Adipocyte (in vitro differentiated cells): ENCODE results near the gene PYM1.
"Not testable (repeated sequence)": the region's sequence is repeated elsewhere in the genome, so short reads cannot be mapped to it uniquely, and the experiment has no call there.

Experiments used
- DNase-seq: peaks from one replicate; pipeline ENCODE4 v3.0.0-alpha.2; 2015; ENCODE audit warnings: low read depth
- H3K27me3 ChIP-seq: replicated peaks from 2 replicates; pipeline ENCODE4 v1.7.0; 2013; ENCODE audit warnings: mild to moderate bottlenecking, low read length, moderate library complexity; ENCODE audit not compliant: control insufficient read depth, insufficient read depth
- H3K36me3 ChIP-seq: 2 replicates; pipeline ENCODE4 v1.7.0; 2013; ENCODE audit warnings: low read length, mild to moderate bottlenecking, moderate library complexity; ENCODE audit not compliant: control insufficient read depth, insufficient read depth, severe bottlenecking
- H3K4me1 ChIP-seq: 2 replicates; pipeline ENCODE4 v1.7.0; 2013; ENCODE audit warnings: mild to moderate bottlenecking, low read length, moderate library complexity; ENCODE audit not compliant: control insufficient read depth, insufficient read depth
- H3K4me3 ChIP-seq: 2 replicates; pipeline ENCODE4 v1.7.0; 2013; ENCODE audit warnings: mild to moderate bottlenecking, low read length, moderate library complexity
- H3K9ac ChIP-seq: 2 replicates; pipeline ENCODE4 v1.7.0; 2013; ENCODE audit warnings: mild to moderate bottlenecking, low read length, moderate library complexity
- H3K9me3 ChIP-seq: 2 replicates; pipeline ENCODE4 v1.7.0; 2013; ENCODE audit warnings: mild to moderate bottlenecking, low read length, moderate library complexity; ENCODE audit not compliant: control insufficient read depth

PYM1 gene

DNA sequence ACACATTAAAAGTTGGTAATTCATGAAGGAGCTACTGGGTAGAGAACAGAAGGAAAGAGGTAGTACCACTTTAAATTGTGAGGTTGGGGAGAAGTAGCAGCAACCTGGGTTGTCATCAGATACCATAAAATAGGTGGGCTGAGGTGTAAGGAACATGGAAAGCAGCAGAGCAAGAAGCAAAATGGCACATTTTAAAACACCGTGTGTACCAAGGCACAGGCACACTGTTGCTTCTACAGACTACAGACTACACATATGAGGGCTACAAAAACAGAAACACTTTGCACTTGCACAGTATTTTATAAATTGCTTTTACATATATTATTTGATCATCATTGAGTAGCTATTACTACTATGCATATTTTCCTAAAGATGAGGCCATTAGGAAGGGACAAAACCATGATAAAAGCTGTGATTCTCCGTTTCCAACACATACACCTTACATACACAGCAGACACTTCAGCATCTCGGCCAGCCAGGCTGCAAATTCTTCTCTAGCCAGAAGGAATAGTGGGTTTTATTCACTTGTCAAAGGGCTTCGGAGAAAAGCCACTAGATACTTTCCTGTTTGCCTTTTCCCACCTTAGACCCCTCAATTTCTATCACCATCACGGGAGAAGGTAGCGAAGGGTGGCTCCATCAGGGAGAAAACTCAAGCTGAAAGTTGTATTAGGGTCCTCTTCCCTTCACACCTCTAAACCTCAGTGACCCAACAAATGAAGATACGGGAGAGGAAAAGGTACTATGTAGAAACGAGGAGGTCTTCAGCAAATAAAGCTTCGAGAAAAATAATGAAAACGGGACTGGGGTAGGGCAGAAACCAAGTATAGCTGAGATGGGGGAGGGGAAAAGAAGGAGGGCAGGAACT lies 1.6 kb downstream of the PYM1 start:
- no peaks in the 10 kb centered on the region for H3K9me3 ChIP-seq
- H3K4me1 ChIP-seq = peaks cover 44% of the 10 kb centered on the region
- peak overlapping the region; percentile 96 for H3K9ac ChIP-seq
- no peaks in the 10 kb centered on the region for H3K27me3 ChIP-seq
- DNase-seq = no peak
- H3K36me3 ChIP-seq = peaks cover 14% of the 10 kb centered on the region
- peak overlapping the region; percentile 88 for H3K4me3 ChIP-seq

DNA sequence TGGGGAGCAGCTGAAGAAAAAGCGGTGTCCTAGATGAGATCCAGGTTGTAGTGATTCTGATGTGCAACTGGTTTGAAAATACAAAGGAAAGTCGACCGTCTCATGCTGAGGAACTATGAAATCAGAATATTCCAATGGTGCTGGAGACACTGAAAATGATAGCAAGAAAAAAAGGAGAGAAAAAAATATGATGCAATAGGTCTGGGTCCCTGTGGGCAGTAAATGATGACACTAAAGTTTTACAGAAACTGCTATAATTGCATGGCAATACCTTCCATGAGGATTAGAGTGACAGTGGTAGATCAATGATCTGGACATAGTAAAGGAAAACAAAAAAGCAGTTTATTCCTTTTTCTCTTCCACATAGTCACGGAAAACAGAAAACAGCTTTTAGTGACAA lies 2.3 kb downstream of the PYM1 start:
- Histone ChIP-seq H3K36me3 (peaks cover 14% of the 10 kb centered on the region), H3K4me3 (peak overlapping the region; percentile 88), H3K9ac (peak overlapping the region; percentile 96), H3K27me3 (no peaks in the 10 kb centered on the region), H3K4me1 (peaks cover 40% of the 10 kb centered on the region), H3K9me3 (no peaks in the 10 kb centered on the region)
- DNase-seq = no peak

DNA sequence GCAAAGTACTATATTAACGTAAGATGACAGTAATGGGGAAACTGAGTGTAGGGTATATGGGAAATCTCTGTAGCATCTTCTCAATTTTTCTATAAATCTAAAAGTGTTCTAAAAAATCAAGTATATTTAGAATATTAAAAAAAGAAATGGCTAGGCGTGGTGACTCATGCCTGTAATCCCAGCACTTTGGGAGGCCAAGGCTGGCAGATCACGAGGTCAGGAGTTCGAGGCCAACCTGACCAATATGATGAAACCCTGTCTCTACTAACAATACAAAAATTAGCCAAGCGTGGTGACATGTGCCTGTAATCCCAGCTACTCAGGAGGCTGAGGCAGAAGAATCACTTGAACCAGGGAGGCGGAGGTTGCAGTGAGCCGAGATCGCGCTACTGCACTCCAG lies 4.0 kb downstream of the PYM1 start:
- DNase-seq, H3K4me3 ChIP-seq, H3K27me3 ChIP-seq, H3K9me3 ChIP-seq, H3K9ac ChIP-seq: not testable (repeated sequence)
- Histone ChIP-seq H3K36me3 (peaks cover 14% of the 10 kb centered on the region), H3K4me1 (peaks cover 26% of the 10 kb centered on the region)

DNA sequence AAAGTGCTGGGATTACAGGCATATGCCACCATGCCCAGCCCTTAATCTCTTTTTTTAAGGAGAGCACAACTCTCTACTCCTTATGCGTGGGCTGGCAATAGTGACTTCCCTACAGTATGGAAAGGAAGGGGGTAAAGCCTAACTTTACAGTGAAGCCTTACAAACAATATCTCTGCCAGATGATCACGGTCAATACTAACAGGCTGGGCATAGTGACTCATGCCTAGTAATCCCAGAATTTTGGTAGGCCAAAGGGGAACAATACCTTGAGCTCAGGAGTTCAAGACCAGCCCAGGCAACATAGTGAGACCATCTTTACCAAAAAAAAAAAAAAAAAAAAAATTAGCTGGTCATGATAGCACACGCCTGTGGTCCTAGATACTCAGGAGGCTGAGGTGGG lies 5.6 kb downstream of the PYM1 start:
- Histone ChIP-seq H3K27me3 (no peaks in the 10 kb centered on the region), H3K4me1 (peaks cover 23% of the 10 kb centered on the region), H3K9ac (no peak overlapping the region), H3K36me3 (peaks cover 14% of the 10 kb centered on the region), H3K4me3 (no peak overlapping the region), H3K9me3 (no peaks in the 10 kb centered on the region)
- DNase-seq = no peak

DNA sequence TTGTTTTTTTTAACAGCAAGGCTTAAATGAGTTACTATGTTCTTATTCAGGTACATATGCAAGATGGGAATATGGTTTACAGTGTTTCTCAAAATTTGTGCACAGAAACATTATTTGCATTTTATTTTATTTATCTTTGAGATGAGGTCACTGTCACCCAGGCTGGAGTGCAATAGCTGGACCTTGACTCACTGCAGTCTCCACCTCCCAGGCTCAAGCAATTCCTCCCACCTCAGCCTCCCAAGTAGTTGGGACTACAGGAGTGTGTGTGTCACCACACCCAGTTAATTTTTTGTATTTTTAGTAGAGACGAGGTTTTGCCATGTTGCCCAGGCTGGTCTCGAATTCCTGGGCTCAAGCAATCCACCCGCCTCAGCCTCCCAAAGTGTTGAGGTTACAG lies 8.7 kb downstream of the PYM1 start:
- H3K9ac ChIP-seq, H3K4me3 ChIP-seq, DNase-seq, H3K4me1 ChIP-seq, H3K9me3 ChIP-seq, H3K27me3 ChIP-seq: not testable (repeated sequence)
- peaks cover 24% of the 10 kb centered on the region for H3K36me3 ChIP-seq

DNA sequence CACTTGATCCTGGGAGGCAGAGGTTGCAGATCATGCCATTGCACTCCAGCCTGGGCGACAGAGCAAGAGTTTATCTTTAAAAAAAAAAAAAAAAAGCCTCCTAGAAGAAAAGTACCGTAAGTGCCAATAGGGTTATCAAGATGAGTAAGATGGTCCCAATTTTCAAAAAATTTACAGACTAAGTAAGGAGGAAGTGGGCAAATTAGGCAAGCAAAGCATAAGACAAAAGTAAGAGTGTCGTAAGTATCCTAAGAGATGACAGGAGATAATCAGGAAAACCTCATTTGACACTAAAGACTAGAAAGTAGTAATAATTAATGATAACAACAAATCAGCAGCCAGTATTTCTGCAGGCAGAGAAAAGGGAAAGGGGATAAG lies 12.2 kb downstream of the PYM1 start:
- H3K4me1 ChIP-seq = no peaks in the 10 kb centered on the region
- DNase-seq = no peak
- no peaks in the 10 kb centered on the region for H3K9me3 ChIP-seq
- H3K36me3 ChIP-seq = peaks cover 23% of the 10 kb centered on the region
- no peak overlapping the region for H3K9ac ChIP-seq
- H3K27me3 ChIP-seq = no peaks in the 10 kb centered on the region
- no peak overlapping the region for H3K4me3 ChIP-seq

DNA sequence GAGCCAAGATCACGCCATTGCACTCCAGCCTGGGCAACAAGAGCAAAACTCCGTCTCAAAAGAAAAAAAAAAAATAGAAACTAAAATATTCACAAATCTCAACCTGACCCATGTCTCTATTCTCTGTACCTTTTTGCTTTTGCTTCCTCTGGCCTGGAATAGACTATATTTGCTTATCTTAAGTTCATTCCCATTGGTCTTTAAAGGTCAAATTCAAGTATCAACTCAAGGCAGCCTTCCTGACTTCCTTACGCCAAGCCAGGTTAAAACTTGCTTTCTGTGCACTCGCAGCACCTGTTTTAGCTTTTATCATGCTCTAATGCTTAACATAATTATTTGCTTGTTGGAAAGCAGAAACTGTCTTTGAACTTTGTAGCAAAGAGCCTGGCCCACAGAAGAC lies 14.8 kb downstream of the PYM1 start:
- Histone ChIP-seq H3K4me1 (peaks cover 13% of the 10 kb centered on the region), H3K36me3 (peaks cover 23% of the 10 kb centered on the region), H3K9me3 (no peaks in the 10 kb centered on the region), H3K27me3 (no peaks in the 10 kb centered on the region), H3K4me3 (no peak overlapping the region), H3K9ac (no peak overlapping the region)
- no peak for DNase-seq

DNA sequence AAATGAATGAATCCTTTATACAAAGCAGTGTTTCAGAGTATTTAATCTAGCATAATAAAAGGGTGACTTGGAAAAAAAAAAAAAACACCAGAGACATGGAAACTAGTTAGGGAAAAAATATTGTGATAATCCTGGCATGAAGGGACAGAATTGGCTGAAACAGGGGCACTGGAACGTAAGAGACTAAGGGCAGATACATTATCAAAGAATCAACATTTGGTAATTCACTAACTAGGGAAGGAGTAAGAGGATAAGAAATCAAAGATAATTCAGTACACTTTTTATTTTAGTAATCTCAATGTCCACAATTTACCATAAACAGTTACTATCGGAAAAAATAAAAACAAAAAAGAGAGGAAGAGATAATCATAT lies 18.2 kb downstream of the PYM1 start:
- Histone ChIP-seq H3K9ac (no peak overlapping the region), H3K27me3 (no peaks in the 10 kb centered on the region), H3K4me3 (no peak overlapping the region), H3K4me1 (peaks cover 18% of the 10 kb centered on the region), H3K9me3 (no peaks in the 10 kb centered on the region), H3K36me3 (peaks cover 17% of the 10 kb centered on the region)
- DNase-seq = no peak

DNA sequence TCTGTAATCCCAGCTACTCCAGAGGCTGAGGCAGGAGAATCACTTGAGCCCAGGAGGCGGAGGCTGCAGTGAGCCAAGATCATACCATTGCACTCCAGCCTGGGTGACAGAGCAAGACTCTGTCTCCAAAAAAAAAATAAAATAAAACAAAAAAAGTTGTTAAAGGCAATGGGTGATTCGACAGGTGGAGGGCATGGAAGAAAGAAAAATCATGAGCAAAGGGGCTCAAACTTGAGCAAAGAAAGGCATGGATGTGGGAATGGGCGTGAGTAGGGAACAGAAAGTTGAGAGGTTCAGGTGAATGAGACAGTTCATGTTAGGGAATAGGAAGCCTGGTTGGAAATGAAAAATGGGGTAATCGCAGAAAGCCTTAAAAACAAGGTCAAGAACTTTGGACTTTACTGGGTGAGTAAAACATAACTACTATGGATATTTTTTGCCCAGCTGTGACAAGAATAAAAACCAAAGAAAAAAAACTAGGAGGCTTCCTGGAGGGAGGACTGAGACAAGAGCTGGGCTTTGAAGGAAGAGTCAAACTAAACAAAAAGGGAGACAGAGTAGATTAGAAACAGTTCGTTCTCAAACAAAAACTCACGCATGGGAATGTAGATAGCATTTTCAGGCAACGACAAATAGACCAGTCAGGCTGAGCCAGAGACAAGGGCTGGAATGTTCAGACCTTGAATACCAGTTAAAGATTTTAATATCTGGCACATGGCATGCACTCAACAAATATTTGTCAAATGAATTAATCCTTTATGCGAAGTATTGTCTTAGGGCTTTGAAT lies 18.8 kb downstream of the PYM1 start:
- Histone ChIP-seq H3K36me3 (peaks cover 12% of the 10 kb centered on the region), H3K9ac (no peak overlapping the region), H3K9me3 (no peaks in the 10 kb centered on the region), H3K4me1 (peaks cover 18% of the 10 kb centered on the region), H3K27me3 (no peaks in the 10 kb centered on the region), H3K4me3 (peak overlapping the region; percentile 13)
- DNase-seq = peak; percentile 38

DNA sequence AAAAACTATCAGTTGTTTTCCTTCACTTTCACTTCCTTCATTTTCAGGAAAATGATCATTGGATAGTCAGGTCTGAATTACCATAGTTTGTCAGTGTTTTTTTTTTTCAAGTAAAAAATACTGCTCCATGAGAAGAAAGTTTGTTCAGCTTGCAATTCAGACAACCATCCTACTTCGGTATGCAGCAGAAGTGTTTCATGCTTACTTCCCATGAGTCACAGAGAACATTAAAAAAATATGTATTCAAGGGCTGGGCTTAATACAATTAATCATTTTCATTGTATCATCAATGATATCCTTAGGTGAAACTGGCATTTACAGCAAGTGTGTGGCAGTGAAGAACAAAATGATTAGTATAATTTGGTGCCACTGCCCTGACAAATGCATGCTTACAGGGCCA lies 21.6 kb downstream of the PYM1 start:
- peak; percentile 38 for DNase-seq
- no peaks in the 10 kb centered on the region for H3K9me3 ChIP-seq
- no peaks in the 10 kb centered on the region for H3K27me3 ChIP-seq
- no peak overlapping the region for H3K9ac ChIP-seq
- no peak overlapping the region for H3K4me3 ChIP-seq
- peaks cover 25% of the 10 kb centered on the region for H3K36me3 ChIP-seq
- H3K4me1 ChIP-seq = peaks cover 18% of the 10 kb centered on the region

DNA sequence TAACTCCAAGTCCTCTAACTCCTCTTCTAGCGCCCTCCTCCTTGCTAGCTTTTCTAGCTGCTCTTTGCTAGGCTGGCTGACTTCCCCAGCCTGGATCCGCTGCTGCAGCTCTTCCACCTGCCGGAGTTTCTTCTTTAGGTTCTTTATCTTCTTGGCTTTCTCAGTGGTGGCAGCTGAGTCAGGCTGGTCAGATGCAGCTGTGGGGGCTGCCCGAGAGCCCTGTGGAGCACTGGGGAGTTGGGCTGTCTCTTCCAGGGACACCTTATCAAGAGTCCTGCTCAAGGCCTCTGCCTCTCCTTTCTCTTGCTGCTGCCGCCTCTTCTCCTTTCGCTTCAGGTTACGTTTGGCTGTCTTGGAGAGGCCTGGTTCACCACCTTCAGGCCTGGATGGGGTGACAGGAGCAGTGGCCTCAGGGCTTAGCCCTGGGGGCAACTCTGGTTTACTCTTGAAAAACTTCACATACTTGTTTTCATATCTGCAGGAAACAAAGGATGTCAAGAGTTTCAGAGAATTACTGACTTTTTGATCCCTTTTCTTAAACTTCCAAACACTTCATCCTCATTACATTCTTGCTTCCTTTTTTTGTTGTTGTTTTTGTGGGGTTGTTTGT lies 25.7 kb downstream of the PYM1 start:
- Histone ChIP-seq H3K4me3 (no peak overlapping the region), H3K9me3 (no peaks in the 10 kb centered on the region), H3K36me3 (peaks cover 26% of the 10 kb centered on the region), H3K9ac (no peak overlapping the region), H3K4me1 (peaks cover 12% of the 10 kb centered on the region), H3K27me3 (no peaks in the 10 kb centered on the region)
- DNase-seq = no peak
